ENCODE results near the gene CCDC68. TPM values are rescaled to one million over a fixed set of nuclear protein-coding genes. Genes with fewer than 3 reads are reported as not detected.
"Not testable (repeated sequence)": the region's sequence is repeated elsewhere in the genome, so short reads cannot be mapped to it uniquely, and the experiment has no call there.

The CCDC68 gene, protein sequence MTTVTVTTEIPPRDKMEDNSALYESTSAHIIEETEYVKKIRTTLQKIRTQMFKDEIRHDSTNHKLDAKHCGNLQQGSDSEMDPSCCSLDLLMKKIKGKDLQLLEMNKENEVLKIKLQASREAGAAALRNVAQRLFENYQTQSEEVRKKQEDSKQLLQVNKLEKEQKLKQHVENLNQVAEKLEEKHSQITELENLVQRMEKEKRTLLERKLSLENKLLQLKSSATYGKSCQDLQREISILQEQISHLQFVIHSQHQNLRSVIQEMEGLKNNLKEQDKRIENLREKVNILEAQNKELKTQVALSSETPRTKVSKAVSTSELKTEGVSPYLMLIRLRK
- total RNA-seq = not detected in 2 replicates

GRCh38 chr18:54958704-54959625 is at the start of gene CCDC68:
Gene CCDC68, minus strand, starts transcription at chr18:54959461. Its CDS starts 16,670 bp downstream, at chr18:54942791.
- intact Hi-C loops (cut with micrococcal nuclease) = no loop called here

DNA sequence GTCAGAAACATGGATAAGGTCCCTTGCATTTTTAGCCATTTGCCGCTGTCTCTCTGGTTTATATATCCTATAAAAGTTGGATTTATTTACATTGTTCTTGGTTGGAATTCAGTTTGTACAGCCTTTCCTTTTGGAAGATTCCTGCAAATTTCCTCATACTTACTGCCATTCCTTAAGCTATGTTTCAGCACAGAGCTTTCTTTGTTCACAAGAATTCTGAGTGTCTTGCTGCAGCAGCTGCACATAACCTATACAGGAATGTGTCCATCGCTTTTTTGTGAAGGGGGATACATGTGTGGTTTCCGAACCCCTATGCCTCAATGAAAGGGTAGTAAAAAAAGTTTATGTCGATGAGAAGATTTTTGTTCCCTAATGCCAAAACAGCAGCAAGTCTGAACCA is 48.3 kb upstream of the CCDC68 start:
- intact Hi-C loops (cut with micrococcal nuclease) = no loop called here

GRCh38 chr18:55003695-55004094 is 44.4 kb upstream of the CCDC68 start:
- intact Hi-C loops (cut with micrococcal nuclease) = no loop called here

- intact Hi-C loops (cut with micrococcal nuclease) = no loop called here
These were observed 43.0 kb upstream of the CCDC68 start for GRCh38 chr18:55002261-55002660.

- intact Hi-C loops (cut with micrococcal nuclease) = no loop called here
These were observed 42.2 kb upstream of the CCDC68 start for GRCh38 chr18:55001394-55002024.

GRCh38 chr18:55000529-55000928 is 41.3 kb upstream of the CCDC68 start:
- intact Hi-C loops (cut with micrococcal nuclease) = no loop called here

DNA sequence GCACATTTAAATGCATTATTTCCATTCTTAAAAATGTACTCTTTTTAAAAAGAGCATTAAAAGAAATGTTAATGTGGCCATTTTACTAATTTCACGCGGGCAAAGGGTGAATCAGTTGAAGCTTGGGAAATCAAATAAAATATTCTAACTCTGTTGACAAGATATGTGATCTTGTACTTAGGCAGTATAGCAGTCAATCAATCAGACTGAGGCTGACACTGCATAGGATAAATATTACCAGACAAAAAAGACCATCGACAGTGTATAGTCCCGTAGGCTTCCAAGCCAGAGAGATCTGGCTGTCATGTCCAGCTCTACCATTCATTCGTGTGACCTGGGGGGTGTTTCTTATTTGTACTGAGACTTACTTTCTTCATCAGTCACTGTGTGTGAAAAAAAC is 39.8 kb upstream of the CCDC68 start:
- intact Hi-C loops (cut with micrococcal nuclease) = no loop called here

- intact Hi-C loops (cut with micrococcal nuclease) = no loop called here
These were observed 36.3 kb upstream of the CCDC68 start for GRCh38 chr18:54995421-54996143.

DNA sequence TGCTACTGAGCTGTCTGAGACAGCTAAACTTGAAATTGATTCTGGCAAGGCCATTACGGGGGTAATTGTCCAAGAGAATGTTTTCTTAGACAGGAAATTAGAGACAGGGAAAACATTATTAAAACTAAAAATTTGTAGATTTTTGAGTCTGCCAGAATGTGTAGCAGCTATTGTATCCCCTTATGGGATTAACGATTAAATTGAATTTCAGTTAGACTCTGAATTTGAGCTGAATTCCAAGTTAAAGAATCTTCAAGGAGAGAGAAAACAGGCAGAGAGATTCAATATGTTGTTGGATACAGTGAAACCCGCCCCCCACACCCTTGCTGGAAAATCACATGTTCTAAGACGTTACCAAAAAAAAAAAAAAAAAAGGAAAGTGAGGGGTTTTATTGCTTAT is 32.7 kb upstream of the CCDC68 start:
- intact Hi-C loops (cut with micrococcal nuclease) = no loop called here

- intact Hi-C loops (cut with micrococcal nuclease) = loop anchor here (5.0 kb wide), 1 partner anchor 593 kb away; no protein-coding TSS in a partner anchor
These were observed 25.6 kb upstream of the CCDC68 start for GRCh38 chr18:54984908-54985307.

- intact Hi-C loops (cut with micrococcal nuclease) = loop anchor here (1.0 to 5.0 kb wide), 4 partner anchors 304 to 591 kb away; no protein-coding TSS in a partner anchor
These were observed 24.5 kb upstream of the CCDC68 start for GRCh38 chr18:54983791-54984190.

GRCh38 chr18:54983041-54983686 is 23.9 kb upstream of the CCDC68 start:
- intact Hi-C loops (cut with micrococcal nuclease) = loop anchor here (1.0 to 5.0 kb wide), 4 partner anchors 304 to 591 kb away; no protein-coding TSS in a partner anchor

GRCh38 chr18:54981076-54981475 is 21.8 kb upstream of the CCDC68 start:
- intact Hi-C loops (cut with micrococcal nuclease) = loop anchor here (5.0 kb wide), 1 partner anchor 589 kb away; no protein-coding TSS in a partner anchor

DNA sequence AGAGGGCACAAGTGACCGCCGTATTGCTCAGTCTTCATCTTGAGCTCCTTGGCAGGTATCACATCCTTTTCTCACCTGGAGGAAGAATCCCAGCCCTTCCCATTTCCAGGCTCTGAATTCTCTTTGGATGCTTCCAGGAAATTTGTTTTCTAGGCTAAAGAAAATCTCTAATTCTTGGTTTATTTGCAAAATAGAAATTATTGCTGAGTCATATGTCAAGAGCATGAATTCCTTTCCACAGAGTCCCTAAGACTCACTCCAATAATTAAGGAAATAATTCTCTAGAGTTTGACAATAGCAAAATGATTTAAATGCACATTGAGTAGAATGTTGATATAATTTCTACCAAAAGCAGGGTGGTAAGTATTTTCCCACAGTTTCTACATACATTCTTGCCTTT is 16.3 kb upstream of the CCDC68 start:
- intact Hi-C loops (cut with micrococcal nuclease) = no loop called here

DNA sequence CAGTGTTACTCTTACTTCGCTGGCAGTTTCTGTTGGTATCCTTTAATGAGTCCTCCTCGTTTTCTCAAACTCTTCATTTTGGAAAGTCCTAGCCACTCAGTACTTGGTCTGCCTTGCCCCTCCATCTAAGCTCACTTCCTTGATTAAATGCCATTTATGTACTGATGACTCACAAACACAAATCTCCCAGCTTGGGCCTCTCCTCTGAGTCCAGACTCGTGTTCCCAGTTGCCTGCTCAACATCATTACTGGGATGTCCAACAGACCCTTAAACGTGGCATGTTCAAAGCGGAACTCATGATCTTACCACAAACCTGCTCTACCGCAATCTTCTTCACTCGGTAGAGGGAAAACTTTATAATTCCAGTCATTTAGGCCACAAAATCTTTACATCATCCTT is 13.8 kb upstream of the CCDC68 start:
- intact Hi-C loops (cut with micrococcal nuclease) = no loop called here

- intact Hi-C loops (cut with micrococcal nuclease) = no loop called here
These were observed 9.5 kb upstream of the CCDC68 start for GRCh38 chr18:54968807-54969206.

DNA sequence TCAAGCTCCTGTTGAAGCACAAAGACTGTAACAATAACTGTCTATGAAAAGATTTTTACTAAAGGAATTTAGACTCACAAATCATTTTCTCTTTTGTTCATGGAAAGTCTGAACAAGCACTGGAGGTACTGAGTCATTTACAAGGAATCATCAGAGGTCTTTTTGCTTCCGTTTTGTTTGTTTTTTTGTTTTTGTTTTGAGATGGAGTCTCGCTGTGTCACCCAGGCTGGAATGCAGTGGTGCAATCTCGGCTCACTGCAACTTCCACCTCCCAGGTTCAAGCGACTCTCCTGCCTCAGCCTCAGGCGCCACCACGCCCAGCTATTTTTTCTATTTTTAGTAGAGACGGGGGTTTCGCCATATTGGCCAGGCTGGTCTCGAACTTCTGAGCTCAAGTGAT is 9.0 kb upstream of the CCDC68 start:
- intact Hi-C loops (cut with micrococcal nuclease) = not testable (repeated sequence)

DNA sequence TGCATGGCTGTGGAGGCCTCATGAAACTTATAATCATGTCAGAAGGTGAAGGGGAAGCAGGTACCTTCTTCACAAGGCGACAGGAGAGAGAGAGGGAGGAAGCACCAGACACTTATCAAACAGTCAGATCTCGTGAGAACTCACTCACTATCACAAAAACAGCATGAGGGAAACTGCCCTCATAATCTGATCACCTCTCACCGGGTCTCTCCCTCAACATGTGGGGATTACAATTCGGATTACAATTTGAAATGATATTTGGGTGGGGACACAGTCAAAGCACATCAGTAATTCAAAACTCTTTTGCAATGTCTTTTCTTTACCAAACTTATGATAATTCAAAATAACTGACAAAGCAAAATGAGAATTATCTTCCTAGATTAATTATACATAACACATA is 8.5 kb upstream of the CCDC68 start:
- intact Hi-C loops (cut with micrococcal nuclease) = no loop called here

DNA sequence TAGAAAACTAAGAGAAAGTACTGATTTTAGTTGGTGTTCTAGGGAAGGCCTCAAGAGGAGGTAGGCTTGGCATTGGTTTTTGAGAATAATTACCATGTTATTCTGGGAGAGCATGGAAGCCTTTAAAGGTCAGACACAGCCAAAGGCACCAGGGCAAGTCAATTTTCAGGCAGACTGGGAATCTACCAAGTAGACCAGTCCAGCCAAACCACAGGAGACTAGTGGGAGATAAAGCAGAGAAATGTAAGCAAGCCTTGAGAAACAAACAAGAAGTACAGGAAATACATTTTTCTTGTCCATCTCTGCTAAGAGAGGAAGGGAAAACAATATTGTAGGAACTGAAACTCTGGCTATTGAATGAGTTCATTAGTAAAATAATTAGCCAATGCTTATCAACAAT is 5.5 kb upstream of the CCDC68 start:
- intact Hi-C loops (cut with micrococcal nuclease) = no loop called here

GRCh38 chr18:54962919-54963645 is 3.8 kb upstream of the CCDC68 start:
- intact Hi-C loops (cut with micrococcal nuclease) = no loop called here

Data from T-helper 2 cell treated with Interferon-gamma antibody and Interleukin-4, amounts not matched to agents 100 ng/mL and 5 ng/mL, for 36 hours (primary cell).